GM12878 (cell line): ENCODE measurements around the gene BLOC1S3.

ENCODE experiments used
- ESRRA ChIP-seq: IDR thresholded peaks from 2 replicates; pipeline ENCODE4 v1.6.1; 2012; ENCODE audit warnings: mild to moderate bottlenecking, low read length, improper control_type of control experiment
- MEF2B ChIP-seq: fragments of 450-650 bp; IDR thresholded peaks from 2 replicates; pipeline ENCODE4 v1.6.1; 2018; ENCODE audit warnings: mild to moderate bottlenecking, moderate library complexity; ENCODE audit not compliant: partially characterized antibody, poor library complexity, severe bottlenecking

DNA sequence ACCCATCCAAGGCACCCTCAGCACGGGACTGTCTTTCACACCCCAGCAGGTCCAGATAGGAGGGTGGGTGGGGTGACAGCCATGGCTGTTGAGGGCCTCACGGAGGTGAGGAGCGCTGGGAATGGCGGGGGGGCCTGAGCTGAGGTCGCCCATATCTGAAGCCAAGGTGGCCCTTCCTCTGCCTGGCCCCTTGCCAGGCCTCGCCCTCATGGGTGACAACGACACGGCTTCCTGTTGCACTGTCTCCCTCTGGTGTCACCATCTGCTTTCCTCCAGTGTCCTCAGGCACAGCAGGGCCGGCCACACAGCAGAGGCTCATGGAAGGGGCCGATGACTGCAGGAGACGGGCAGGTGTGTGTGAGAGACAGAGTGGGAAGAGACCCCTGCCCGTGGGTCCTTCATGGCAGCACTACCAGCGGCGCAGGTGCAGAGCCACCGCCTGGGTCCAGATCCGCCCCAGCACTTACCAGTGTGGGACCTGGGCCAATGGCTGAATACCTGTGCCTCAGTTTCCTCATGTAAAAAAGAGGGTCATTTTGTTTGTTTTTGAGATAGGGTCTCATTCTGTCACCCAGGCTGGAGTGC is 9.7 kb upstream of the BLOC1S3 start:
- TF ChIP-seq ESRRA: no peak
- TF ChIP-seq MEF2B: no peak
